ENCODE measurements around the gene CTNNA3.
"Not testable (repeated sequence)": the region's sequence is repeated elsewhere in the genome, so short reads cannot be mapped to it uniquely, and the experiment has no call there.

CTNNA3 gene

DNA sequence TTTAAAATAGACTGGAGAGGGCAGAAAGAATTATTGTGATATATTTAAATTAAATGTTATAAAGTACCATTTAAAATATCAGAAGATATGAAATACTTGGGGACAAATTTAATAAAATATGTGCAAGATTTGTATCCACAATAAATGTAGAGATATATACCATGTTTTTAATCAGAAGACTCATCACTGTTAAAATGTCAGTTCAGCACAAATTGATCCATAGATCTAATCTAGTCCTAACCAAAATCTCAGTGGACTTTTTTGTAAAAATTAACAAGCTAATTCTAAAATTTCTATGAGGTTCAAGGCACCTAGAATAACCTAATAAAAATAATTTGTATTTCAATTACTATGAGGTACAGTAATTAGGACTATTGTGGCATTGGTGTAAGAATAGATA lies 96.4 kb downstream of the CTNNA3 start:
- ATAC-seq: no peak

DNA sequence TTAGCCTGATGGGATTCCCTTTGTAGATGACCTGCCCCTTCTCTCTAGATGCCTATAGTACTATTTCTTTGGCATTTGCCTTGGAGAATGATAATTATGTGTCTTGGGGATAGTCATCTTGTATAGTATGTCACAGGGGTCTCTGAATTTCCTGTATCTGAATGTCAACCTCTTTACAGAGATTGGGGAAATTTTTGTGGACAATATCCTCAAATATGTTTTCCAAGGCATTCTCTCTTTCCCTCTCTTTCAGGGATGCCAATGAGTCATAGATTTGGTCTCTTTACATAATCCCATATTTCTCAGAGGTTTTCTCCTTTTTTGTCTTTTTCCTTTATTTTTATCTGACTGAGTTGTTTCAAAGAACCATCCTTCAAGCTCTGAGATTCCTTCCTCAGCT lies 99.4 kb downstream of the CTNNA3 start:
- no peak for ATAC-seq

DNA sequence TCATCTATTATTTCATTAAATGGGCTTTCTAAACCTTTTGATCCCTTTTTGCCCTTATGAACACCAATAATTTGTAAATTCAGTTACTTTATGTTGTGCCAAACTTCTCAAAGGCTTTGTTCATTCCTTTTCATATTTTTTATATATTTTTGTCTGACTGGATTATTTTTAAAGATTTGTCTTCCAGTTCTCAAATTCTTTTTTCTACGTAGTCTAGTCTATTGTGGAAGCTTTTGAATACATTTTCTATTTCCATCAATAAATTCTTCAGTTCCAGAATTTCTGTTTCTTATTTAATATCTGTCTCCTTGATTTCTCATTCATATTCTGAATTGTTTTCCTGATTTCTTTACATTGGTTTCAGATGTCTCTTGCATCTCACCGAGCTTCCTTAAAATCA lies 108.2 kb downstream of the CTNNA3 start:
- no peak for ATAC-seq

DNA sequence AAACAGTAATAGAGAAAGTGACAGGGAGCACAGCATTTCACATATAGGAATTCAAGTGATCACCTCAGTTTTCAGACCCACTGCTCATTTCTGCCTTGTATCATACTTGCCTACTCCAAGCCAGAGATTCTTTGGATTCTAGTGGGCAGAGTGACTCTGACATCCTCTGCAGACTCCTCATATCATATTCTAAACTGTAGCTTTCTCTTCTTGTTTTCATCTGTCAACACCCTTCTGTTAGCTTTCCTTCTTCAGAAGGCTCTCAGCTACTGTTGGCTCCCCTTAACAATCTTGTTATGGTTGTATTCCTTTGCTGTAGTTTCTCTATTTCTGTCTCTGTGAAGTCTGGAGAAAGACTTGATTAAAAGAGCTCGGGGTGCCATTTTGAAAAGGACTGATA lies 120.5 kb downstream of the CTNNA3 start:
- ATAC-seq: no peak

DNA sequence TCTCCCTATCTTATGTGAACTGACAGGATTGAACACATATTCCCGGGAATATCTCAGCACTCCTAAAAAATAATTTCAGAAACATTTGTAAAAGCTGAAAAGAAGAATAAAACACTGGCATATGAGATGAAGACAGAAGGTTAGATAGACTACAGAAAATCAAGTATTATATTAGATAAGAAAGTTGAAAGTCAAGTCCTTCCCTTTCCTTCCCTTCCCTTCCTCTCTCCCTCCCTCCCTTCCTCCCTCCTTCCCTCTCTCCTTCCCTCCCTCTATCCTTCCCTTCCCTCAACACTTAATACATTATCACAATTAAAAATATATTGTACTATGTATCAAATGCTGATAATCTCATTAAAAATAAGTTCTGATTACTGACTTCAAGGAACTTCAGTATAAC lies 122.5 kb downstream of the CTNNA3 start:
- ATAC-seq: no peak

DNA sequence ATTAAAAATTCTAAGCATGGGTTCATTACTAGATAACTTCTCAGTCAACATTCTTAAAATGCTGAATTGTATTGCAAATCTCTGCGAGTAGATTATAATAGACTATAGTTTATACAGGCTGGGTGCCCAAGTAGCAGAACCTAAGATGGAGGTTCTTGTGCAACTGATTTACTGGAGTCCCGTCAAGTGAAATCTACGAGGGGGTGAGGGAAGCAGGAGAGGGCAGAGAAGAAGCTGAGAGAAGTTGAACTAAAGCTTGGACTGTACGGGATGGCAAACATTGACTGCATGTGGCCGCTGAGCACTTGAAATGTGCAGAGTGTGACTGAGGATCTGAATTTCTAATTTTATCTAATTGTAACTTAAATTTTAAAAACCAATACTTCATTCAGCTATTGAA lies 124.5 kb downstream of the CTNNA3 start:
- ATAC-seq: no peak

DNA sequence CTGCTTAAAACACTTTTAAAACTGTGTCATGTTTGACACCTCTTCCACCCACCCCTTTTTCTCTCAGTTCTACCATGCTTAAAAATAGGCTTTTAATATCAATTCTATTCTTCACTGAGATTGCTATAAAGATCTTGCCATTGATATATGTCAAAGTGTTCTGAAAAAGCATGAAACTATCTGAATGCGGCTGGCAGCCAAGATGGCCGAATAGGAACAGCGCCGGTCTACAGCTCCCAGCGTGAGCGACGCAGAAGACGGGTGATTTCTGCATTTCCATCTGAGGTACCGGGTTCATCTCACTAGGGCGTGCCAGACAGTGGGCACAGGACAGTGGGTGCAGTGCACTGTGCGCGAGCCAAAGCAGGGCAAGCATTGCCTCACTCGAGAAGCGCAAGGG lies 137.7 kb downstream of the CTNNA3 start:
- ATAC-seq: not testable (repeated sequence)

DNA sequence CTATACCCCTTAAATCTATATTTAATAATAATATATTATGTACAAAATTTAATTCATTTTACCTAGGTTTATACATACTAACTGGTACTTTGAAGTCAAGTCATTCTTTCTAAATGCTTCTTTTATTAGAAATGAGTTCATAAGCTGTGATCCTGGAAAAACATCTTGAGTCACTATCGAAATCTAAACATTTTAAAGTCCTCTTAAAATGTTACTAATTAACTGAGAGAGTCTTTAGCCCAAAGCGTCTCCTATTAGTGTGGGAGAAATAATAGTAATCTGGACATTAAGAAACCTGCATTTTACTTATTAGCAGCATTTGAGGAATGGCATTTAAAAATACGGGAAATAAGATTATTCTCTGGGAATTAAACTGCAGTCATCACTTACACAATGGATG lies 142.7 kb downstream of the CTNNA3 start:
- ATAC-seq: no peak

DNA sequence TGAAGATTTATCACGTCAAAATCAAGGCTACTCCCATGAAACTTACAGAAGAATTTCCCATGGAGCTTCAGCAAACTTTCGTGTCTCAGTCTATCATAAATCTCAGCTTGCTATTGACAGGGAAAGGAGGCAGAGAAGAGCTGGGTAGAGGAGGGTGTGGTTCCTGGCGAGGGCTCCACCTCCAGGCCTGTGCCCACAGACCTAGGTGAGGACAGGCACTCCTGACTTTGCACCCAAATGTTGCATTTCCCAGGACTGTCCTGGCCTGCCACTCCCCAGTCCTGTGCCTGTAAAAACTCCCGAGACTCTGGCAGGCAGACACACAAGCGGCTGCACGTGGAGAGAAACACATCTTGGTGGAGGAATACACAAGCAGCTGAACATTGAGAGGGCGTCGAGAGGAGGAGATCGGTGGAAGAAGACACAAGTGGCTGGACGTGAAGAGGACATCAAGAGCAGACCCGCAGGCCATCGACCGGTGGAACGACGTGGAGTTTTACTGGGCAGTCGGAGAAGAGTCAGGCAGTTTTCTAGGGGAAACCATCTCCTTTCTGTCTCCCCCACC lies 145.1 kb downstream of the CTNNA3 start:
- ATAC-seq: no peak

DNA sequence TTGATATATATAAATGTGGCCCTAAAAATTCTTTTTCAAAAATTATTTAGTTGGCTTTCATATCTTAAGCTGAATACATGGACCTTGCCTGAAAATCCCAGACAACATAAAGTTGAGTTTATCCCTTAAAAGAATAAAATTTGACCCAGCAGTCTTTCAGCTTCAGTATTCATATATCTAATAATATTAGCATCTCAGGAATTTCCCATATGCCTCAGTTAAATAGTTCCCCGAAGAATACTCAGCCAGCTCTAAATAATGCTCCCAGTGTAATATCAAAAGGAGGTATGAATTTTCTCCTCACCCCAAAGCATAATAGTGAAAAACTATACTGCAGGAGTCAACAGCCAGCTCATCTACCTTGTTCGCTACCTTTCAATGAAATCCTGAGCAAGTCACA lies 145.9 kb downstream of the CTNNA3 start:
- no peak for ATAC-seq

DNA sequence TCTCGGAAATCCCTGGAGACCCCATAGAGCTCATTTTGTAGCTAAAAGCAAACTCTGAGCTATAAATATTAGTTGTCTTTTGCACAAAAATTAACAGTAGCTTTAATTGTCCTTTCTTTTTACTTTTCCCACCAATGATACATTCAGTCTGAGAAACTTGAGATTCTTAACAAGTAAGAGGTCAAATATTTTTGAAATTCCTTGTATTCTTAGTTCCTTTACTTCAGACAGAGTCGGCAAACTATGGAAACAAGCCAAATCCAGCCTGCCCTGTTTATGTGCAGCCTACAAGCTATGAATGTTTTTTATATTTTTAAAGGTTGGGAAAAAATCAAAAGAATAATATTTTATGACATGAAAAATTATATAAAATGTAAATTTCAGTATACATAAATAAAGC lies 146.6 kb downstream of the CTNNA3 start:
- no peak for ATAC-seq

DNA sequence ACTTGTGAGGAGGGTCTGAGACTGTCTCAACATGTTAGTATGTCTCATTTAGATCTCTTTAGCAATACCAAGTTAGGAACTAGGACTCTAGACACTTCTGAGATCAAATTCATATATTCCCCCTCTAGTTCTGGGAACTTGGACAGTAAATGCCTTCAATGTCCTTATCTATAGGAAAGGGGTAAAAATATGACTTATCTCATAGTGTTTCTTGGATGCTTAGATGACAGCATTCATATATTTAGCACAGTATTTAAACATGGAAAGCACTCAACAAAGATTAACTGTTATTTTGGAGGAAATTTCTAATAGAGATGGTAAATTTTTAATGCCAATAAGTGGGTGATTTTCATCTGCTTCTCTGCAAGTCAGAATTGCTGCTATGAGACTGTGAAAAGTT lies 154.6 kb downstream of the CTNNA3 start:
- ATAC-seq: no peak

DNA sequence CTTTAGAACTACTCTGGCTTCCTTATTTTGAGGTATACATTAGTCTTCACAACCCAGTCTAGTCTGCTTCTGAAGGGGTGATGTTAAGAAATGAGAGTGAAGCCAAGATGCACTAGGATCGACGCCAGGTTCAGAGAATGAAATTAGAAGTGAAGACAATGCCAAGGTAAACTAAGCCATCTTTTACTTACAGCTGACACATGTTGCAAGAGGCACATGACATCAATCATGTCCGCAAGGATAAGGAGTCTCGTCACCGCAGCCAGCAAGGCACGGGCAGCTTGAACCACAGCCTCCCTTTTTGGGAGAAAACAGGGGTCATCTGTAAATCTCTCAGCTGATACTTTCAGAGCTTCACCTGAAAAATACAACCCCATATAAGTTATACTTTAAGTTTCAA lies 156.7 kb downstream of the CTNNA3 start:
- ATAC-seq: no peak

DNA sequence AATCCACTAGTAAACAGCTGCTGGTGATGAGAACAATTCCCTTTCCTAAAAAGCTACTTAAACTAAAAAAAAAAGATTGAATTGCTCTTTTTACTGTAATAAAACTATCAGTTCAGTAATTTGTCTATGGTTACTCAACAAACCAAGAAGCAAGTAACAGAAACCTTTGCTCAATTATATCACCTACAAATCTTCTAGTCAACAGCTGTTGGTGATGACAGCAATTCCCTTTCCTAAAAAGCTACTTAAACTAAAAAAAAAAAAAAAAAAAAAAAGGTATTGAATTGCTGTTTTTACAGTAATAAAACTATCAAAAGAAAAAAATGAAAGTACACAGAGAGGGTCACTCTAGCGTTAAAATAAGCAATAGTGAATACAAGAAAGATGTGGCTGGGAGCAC lies 158.1 kb downstream of the CTNNA3 start:
- no peak for ATAC-seq

DNA sequence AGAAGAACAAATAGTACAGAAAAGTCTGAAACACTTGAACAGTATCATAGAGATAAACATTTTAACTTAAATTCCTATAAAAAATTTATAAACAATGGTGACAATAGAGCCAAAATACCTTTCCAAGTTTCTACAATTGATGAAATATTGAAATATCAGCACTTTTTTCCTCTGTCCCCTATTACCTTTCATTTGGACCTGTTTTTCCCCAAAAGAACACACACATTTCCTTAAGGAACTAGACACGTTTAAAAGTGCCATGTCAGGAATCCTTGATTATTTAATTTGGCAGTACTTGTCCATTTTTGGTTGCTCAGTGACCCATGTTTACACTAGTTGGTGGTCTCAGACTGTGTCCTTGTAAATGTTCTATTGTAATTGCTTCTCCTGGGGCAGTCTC lies 162.6 kb downstream of the CTNNA3 start:
- ATAC-seq: no peak

DNA sequence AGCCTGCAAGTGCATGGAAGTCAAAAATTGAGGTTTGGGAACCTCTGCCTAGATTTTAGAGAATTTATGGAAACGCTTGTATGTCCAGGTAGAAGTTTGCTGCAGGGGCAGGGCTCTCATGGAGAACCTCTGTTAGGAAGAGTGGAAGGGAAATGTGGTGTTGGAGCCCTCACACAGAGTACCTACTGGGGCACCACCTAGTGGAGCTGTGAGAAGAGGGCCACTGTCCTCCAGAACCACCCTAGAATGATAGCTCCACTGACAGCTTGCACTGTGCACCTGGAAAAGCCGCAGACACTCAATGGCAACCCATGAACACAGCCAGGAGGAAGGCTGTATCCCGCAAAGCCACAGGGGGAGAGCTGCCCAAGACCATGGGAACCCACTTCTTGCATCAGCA lies 165.0 kb downstream of the CTNNA3 start:
- ATAC-seq: not testable (repeated sequence)

DNA sequence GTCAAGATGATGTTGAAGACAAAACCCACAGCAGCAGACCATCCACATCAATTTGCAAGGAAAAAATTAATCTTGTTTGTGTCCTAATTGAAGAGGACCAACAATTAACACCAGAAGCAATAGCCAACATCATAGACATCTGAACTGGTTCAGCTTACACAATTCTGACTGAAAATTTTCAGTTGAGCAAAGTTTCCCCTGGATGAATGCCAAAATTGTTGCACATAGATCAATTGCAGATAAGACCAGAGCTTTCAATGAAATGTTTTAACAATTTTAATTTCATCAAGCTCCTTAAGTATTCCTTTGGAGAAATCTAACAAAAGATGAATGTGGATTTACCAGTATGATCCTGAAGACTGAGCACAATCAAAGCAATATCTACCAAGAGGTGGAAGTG lies 168.6 kb downstream of the CTNNA3 start:
- ATAC-seq: no peak

DNA sequence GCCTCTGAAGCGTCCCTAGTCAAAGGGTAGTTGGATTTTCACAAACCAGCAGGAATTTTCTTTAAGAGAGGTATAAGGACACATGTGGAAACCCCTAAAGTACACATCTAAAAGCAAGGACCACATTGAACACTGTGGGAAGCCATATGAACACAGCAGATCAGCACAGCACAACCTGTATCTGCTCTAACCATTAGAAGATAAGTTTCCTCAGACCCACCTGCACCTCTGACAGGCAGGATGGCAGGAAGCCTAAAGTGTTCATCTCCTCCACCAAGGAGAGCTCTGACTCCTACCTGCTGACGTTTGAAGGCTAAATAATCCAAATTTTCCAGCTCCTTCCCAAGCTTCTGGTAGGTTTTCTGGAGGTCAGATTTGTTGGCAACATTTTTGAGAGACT lies 174.4 kb downstream of the CTNNA3 start:
- ATAC-seq: no peak

DNA sequence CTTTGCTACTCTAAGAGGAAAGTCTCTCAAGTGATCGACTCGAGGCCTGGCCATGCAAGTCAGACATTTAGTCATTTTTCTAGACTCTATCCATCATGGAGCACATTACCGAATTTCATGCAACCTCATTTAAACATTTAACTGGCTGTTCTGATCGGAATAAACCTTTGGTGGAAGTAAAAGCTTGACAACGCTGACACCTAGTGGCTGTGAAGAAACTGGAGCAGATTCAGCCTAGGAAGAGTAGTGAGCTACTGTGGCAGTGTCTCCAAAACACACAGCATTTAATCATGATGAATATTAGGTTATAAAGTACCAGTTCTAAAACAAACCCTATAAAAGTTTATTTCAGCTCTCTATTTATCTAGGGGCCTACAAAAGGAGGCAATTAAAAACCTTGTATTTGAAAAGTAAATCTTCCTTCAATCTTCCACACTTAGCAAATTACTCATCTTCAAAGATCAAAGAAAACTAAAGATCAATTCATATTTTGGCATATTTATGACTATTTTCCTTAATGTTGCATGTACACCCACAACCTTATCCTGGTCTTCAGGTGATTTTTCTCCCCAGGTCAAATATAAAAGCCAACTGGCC lies 175.0 kb downstream of the CTNNA3 start:
- ATAC-seq: no peak

DNA sequence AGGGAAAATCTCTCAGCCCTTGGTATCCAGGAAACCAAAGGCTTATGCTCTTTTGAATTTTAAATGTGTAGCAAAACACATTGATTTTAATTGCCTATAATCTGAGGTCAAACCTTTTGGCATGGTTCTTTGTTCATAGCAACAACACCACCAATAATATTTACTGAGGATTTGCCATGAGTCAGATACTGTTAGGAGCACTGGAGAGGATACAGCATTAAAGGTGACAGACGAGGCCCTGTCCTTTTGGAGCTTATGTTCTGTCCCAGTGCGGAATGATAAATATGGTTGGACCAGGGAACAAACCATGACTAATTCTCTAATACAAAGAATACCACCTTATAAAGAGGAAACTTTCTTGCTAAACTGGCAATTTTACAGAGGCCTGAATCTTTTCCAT lies 176.6 kb downstream of the CTNNA3 start:
- no peak for ATAC-seq

DNA sequence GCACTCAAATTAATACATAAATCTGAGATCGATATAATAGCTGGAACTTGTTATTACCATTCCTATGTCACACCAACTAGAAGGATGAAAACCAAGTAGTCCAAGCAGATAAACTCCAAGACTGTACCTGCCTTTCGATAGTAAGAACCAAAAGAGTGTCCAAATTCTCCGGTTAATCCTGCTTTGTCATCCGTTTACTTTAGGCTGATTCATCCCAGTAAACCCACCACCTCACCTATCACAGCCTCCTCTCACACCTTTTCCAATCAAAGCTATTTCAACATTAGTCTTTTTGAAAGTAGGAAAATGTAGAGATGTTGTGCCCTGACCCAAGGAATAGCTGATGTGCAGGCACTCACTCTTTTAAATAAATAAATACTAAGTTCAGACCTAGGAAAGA lies 177.2 kb downstream of the CTNNA3 start:
- no peak for ATAC-seq

DNA sequence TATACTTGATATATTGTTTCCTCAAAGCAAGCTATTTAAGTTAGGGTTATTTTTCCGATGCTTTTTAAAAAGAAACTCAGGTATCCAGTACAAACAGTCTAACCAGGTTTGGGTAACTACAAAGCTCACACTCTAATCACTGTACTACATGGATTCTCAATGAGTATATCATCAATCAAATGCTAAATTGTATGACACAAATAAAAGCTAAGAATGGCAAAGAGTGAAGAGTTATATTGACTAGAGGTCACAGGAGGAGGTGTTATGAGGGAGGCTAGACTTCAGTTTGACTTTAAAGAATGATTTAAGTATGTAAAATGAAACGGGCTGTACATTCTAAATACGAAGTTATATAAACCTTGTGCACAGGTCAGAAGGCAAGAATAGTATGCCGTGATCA lies 178.0 kb downstream of the CTNNA3 start:
- no peak for ATAC-seq

DNA sequence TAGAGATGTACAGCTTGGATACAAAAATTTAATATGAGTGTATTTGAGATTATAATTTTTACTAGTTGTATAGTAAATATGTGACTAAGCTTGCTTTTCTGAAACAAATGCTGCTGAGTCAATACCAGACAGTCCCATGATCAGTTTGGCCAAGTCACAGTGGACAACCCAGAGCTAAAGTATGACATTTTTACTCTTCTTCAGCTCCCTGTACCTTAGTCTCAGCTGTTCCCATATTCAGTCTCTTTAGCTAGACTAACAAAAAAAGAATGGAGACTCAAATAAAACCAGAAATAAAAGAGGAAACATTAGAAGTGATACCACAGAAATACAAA lies 189.3 kb downstream of the CTNNA3 start:
- no peak for ATAC-seq

DNA sequence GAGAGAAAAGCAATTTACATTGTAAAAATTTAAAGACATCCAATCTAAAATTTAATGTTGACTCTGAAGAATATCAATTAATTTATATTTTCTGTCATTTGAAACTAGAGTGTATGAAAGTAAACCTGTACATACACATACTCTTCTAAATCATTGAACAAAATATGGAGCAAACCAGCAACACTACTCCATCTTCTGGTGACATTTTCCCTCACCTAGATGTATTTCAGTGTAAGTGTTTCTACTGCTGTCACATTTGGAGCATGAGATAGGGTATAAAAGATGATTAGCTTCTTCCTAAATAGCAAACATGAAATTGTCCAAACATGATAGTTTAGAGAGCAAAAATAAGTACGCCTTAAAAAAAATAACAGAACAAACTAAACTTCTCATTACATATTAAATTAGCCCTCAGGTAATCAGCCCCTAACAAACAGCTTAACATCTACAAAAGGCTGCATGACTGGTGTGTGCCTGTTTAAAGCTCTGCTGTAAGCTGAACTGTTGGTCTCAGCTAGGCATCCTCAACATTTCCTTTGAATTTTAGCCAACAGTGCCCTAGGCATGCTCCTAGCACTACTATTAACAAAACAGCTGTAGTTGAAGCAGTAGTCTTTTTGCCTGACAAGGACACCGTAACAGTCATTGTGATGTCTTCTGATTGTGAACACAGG lies 189.8 kb downstream of the CTNNA3 start:
- ATAC-seq: no peak
